MM.1S (cell line): ENCODE data around the gene FGL2.

Experiments
- DNase-seq: peaks from one replicate; pipeline ENCODE4 v3.0.0-alpha.2; 2015
- H2AFZ ChIP-seq: fragments of 300-600 bp; sonication (generic); 2 replicates; pipeline ENCODE4 v1.6.0; 2016; ENCODE audit warnings: antibody characterized with exemption, low read length
- H3F3A ChIP-seq: fragments of 300-600 bp; sonication (generic); 2 replicates; pipeline ENCODE4 v1.6.1; 2016; ENCODE audit warnings: mild to moderate bottlenecking, antibody characterized with exemption, low read length, moderate library complexity, mixed read lengths; ENCODE audit not compliant: insufficient read depth
- H3K27ac ChIP-seq: fragments of 300-600 bp; sonication (generic); 2 replicates; pipeline ENCODE4 v1.5.1; 2016; ENCODE audit warnings: mild to moderate bottlenecking, low read length
- H3K27me3 ChIP-seq: fragments of 300-600 bp; sonication (generic); replicated peaks from 2 replicates; pipeline ENCODE4 v1.6.0; 2016; ENCODE audit warnings: low read length; ENCODE audit not compliant: insufficient read depth
- H3K36me3 ChIP-seq: fragments of 300-600 bp; sonication (generic); replicated peaks from 2 replicates; pipeline ENCODE4 v1.6.1; 2016; ENCODE audit warnings: mild to moderate bottlenecking, low read length, mixed read lengths; ENCODE audit not compliant: insufficient read depth
- H3K4me1 ChIP-seq: fragments of 300-600 bp; sonication (generic); 2 replicates; pipeline ENCODE4 v1.6.1; 2016; ENCODE audit warnings: low read length, mixed read lengths
- H3K4me2 ChIP-seq: fragments of 300-600 bp; sonication (generic); 2 replicates; pipeline ENCODE4 v1.6.0; 2016; ENCODE audit warnings: low read depth, low read length
- H3K4me3 ChIP-seq: fragments of 300-600 bp; sonication (generic); 2 replicates; pipeline ENCODE4 v1.5.1; 2016; ENCODE audit warnings: low read length, mixed read lengths
- H3K79me2 ChIP-seq: fragments of 300-600 bp; sonication (generic); 2 replicates; pipeline ENCODE4 v1.6.1; 2016; ENCODE audit warnings: mixed run types, low read length, mixed read lengths
- H3K9ac ChIP-seq: fragments of 300-600 bp; sonication (generic); 2 replicates; pipeline ENCODE4 v1.6.1; 2016; ENCODE audit warnings: low read length, mixed read lengths
- H3K9me2 ChIP-seq: fragments of 300-600 bp; sonication (generic); replicated peaks from 2 replicates; pipeline ENCODE4 v1.6.1; 2016; ENCODE audit warnings: mild to moderate bottlenecking, low read length, mixed read lengths; ENCODE audit not compliant: insufficient read depth
- H3K9me3 ChIP-seq: fragments of 300-600 bp; sonication (generic); replicated peaks from 2 replicates; pipeline ENCODE4 v1.6.1; 2016; ENCODE audit warnings: mild to moderate bottlenecking, low read length, mixed read lengths; ENCODE audit not compliant: insufficient read depth
- H4K20me1 ChIP-seq: fragments of 300-600 bp; sonication (generic); 2 replicates; pipeline ENCODE4 v1.6.1; 2016; ENCODE audit warnings: mild to moderate bottlenecking, low read length, moderate library complexity, mixed read lengths; ENCODE audit not compliant: insufficient read depth
- CTCF ChIP-seq: fragments of 300-600 bp; sonication (generic); IDR thresholded peaks from 2 replicates; pipeline ENCODE4 v1.5.1; 2016; ENCODE audit warnings: antibody characterized with exemption, low read length, mixed read lengths
- EZH2 ChIP-seq: fragments of 300-600 bp; sonication (generic); optimal IDR thresholded peaks from 2 replicates; pipeline ENCODE3; 2017; ENCODE audit warnings: low read depth, mild to moderate bottlenecking, antibody characterized with exemption, low read length, mixed read lengths
- EZH2phosphoT487 ChIP-seq: fragments of 300-600 bp; sonication (generic); IDR thresholded peaks from 2 replicates; pipeline ENCODE4 v1.6.1; 2018; ENCODE audit warnings: antibody characterized with exemption, low read length

Gene FGL2

GRCh38 chr7:77246026-77246640 lies 46.5 kb upstream of the FGL2 start:
- H3K4me2 ChIP-seq: no peak overlapping the region
- H3K9ac ChIP-seq: no peak overlapping the region
- no peaks in the 10 kb centered on the region for H3K27me3 ChIP-seq
- H3K9me2 ChIP-seq: no peaks in the 10 kb centered on the region
- H2AFZ ChIP-seq: no peak overlapping the region
- DNase-seq: no peak
- no peak for TF ChIP-seq EZH2phosphoT487
- no peak for TF ChIP-seq EZH2
- TF ChIP-seq CTCF: no peak
- H3K79me2 ChIP-seq: no peaks in the 10 kb centered on the region
- no peaks in the 10 kb centered on the region for H4K20me1 ChIP-seq
- no peaks in the 10 kb centered on the region for H3K9me3 ChIP-seq
- no peaks in the 10 kb centered on the region for H3K4me1 ChIP-seq
- H3K36me3 ChIP-seq: no peaks in the 10 kb centered on the region
- no peaks in the 10 kb centered on the region for H3F3A ChIP-seq
- H3K27ac ChIP-seq: no peak overlapping the region
- no peak overlapping the region for H3K4me3 ChIP-seq

GRCh38 chr7:77245015-77245755 lies 45.6 kb upstream of the FGL2 start:
- Histone ChIP-seq H2AFZ (no peak overlapping the region), H3K4me2 (no peak overlapping the region), H3K9me3 (no peaks in the 10 kb centered on the region), H4K20me1 (no peaks in the 10 kb centered on the region), H3K9ac (no peak overlapping the region), H3K27ac (no peak overlapping the region), H3K4me1 (no peaks in the 10 kb centered on the region), H3K79me2 (no peaks in the 10 kb centered on the region), H3K4me3 (no peak overlapping the region), H3K36me3 (no peaks in the 10 kb centered on the region), H3F3A (no peaks in the 10 kb centered on the region), H3K27me3 (no peaks in the 10 kb centered on the region), H3K9me2 (no peaks in the 10 kb centered on the region)
- TF ChIP-seq EZH2 (no peak), EZH2phosphoT487 (no peak), CTCF (no peak)
- no peak for DNase-seq

GRCh38 chr7:77244222-77244934 lies 44.8 kb upstream of the FGL2 start:
- Histone ChIP-seq H3K27ac (no peak overlapping the region), H3K9ac (no peak overlapping the region), H3K4me2 (no peak overlapping the region), H3K9me2 (no peaks in the 10 kb centered on the region), H3K36me3 (no peaks in the 10 kb centered on the region), H3K9me3 (no peaks in the 10 kb centered on the region), H3K27me3 (no peaks in the 10 kb centered on the region), H3K4me3 (no peak overlapping the region), H4K20me1 (no peaks in the 10 kb centered on the region), H3K79me2 (no peaks in the 10 kb centered on the region), H3F3A (no peaks in the 10 kb centered on the region), H3K4me1 (no peaks in the 10 kb centered on the region), H2AFZ (no peak overlapping the region)
- TF ChIP-seq CTCF: no peak
- no peak for TF ChIP-seq EZH2phosphoT487
- TF ChIP-seq EZH2: no peak
- DNase-seq: no peak
